ENCODE measurements around the gene IGFN1.
"Not testable (repeated sequence)": the region's sequence is repeated elsewhere in the genome, so short reads cannot be mapped to it uniquely, and the experiment has no call there.

IGFN1 gene

DNA sequence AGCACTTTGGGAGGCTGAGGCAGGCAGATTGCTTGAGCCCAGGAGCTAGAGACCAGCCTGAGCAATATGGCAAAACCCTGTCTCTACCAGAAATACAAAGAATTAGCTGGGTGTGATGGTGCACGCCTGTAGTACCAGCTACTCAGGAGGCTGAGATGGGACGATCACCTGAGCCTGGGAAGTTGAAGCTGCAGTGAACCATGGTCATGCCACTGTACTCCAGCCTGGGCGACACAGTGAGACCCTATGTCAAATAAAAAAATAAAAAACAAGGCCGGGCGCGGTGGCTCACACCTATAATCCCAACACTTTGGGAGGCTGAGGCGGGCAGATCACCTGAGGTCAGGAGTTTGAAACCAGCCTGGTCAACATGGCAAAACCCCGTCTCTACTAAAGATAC, 27.6 kb upstream of the IGFN1 start:
- not testable (repeated sequence) for FAIRE-seq; DNase-seq (ENCODE audit: insufficient read length, low spot score)

GRCh38 chr1:201163707-201164106, 26.9 kb upstream of the IGFN1 start:
- no peak for DNase-seq (ENCODE audit: insufficient read length, low spot score)
- no peak for FAIRE-seq

DNA sequence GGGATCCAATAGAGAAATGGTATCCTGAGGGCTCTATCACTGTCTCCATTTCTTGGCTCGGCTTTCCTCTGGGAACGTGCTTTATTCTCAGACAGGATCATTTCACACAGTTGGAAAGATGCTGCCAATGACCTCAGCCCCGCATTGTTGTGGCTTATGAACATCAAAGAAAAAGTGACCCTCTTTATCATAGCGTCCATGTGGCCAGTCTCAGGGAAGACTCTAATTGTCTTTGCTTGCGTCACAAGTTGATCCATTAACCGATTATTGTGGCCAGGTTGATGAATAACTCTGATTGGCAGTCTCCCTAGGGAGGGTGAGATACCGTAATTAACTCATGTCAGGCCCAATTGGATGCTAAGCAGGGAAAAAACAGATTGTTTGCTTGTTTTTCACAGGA, 26.0 kb upstream of the IGFN1 start:
- no peak for DNase-seq (ENCODE audit: insufficient read length, low spot score)
- no peak for FAIRE-seq

DNA sequence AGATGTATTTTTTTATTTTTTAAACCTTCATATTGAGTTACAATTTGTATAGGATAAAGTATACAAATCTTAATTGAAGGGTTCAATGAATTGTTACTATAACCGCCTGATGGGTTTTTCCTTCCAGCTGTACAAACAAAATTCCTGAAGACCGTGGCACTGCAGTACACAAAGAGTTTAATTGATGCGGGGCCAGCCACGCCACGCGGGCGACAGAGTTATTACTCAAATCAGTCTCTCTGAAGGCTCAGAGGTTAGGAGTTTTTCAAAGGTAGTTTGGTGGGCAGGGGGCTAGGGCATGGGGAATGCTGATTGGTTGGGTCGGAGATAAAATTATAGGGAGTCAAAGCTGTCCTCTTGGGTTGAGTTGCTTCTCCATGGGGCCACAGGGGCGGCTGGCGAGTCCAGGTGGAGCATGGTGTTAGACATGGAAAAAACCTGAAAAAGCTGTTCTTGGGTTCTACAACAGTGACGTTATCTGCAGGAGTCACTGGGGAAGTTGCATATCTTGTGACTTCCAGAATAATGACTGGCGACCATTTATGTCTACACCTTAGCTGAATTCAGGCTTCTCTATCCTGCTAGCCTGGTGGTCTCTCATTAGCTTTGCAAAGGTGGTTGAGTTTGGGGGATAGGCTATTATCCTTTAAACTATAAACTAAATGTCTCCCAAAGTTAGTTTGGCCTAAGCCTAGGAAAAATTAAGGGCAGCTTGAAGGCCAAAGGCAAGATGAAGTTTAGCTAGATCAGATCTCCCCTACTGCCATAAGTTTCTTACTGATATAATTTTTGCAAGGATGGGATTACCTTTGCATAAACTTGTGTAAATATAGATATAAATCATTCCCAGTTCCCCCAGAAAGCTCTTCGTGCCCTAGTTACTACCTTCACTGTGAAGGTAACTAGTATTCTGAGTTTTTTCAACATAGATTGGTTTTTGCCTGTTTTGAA, 23.3 kb upstream of the IGFN1 start:
- FAIRE-seq = no peak

DNA sequence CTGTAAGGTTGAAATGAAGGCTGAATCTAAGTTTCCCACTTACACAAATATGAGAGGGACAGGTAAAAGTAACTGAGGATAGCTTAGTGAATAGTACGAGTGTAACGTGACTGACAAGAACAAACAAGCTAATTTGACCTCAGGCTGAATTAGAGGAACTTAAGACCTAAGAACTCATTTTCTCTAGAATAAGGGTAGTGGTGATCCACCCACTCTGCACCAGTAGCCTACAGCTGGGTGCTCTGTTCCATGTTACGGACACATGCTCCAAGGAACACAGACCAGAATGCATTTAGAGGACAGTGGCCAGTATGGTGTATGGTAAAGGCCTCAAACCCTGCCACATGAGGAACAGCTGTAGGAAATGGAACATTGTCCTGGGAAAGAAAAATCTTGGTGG, 21.4 kb upstream of the IGFN1 start:
- DNase-seq (ENCODE audit: insufficient read length, low spot score) = no peak
- FAIRE-seq = no peak

More for the DNA sequence above, 23.3 kb upstream of the IGFN1 start:
- DNase-seq (ENCODE audit: insufficient read length, low spot score) = no peak

DNA sequence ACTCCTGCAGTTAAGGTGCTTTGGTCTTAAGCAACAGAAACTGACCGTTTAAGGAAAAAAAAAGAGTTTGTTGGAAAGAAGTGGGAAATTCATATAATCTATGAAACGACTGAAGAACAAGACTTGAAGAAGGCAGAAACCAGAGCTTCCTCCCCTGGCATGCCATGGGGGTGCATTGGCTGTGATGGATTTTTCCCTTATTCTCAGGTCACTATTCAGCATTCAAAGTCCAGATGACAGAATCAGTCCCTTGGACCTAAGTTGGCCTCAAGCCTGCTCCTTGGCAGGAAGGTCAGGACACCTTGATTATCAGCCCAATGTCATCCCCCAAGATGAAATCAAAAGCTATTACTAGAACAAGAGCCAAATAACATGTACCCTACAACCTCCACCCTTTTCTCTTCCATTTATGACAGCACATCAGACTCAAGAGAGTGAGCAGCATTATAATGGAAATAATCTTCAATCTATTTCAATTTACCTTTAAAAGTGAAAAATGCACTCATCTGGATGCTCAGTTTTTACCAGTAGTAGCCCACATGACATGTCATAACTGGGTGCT, 20.6 kb upstream of the IGFN1 start:
- no peak for DNase-seq (ENCODE audit: insufficient read length, low spot score)

GRCh38 chr1:201170533-201171062, 20.0 kb upstream of the IGFN1 start:
- FAIRE-seq (peak; percentile 97), DNase-seq (ENCODE audit: insufficient read length, low spot score) (peak; percentile 83)

More for the DNA sequence above, 20.6 kb upstream of the IGFN1 start:
- no peak for FAIRE-seq

DNA sequence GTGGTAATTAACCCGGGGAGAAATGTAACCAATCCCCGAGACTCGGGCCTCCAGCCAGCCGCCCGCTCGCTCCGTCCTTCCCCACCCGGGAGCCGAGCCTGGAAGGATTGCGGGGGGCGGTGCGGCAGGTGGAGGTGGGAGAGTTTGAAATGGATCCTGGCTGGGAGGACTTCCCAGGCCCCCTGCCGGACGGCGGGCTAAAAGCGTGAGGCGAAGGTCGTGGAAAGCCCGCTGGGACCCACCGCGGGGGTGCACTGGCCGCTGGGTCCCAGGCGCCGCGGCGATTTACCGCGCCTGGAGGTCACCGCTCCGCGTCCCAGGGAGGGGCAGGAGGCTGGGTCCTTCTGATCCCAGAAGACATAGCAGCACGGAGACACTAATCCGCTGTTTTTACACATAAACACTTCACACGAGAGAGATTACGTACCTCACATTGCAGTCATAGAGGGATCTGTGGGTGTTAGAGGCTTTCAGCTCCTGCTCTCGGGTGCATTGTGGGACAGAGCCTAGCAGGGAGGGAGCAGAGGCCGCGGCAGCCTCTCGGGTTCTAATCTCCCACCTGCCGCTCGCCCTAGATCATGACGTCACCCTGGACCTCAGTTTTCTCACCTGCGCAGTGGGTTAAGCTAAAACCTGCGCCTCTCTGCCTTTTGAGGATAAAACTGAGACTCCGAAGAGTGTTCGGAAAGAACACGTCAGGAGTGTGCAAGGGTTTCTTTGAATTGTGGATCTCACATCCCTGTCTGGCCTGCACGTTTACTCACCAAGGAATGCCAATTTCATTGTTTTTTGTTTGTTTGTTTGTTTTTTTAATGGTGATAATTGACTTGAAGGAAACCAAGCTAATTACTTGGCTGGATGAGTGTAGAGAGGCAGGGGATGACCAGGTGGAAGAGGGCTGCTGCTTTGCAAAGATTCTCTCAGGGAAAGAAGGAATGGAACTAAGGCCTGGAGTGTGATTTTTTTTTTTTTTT, 19.3 kb upstream of the IGFN1 start:
- FAIRE-seq = peak; percentile 65

DNA sequence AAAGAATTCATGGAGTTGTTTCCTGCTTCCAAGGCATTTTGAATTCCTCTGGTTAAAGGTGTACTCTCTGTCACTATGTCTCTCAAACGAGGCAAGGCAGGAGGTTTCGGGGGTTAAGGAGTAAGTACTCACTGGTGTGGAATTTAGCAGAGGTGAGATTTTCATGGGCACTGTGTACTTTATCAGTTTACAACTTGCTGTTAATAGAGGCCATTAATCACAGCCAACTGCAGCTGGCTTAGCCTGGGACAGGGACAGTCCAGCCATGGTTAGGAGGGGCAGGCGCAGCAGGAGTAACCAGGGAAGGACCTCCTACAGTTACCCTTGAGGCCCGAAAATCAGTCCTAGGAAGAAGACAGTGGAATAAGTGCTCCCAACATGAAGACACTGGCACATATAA, 18.3 kb upstream of the IGFN1 start:
- no peak for DNase-seq (ENCODE audit: insufficient read length, low spot score)

More for the DNA sequence above, 19.3 kb upstream of the IGFN1 start:
- peak; percentile 40 for DNase-seq (ENCODE audit: insufficient read length, low spot score)

DNA sequence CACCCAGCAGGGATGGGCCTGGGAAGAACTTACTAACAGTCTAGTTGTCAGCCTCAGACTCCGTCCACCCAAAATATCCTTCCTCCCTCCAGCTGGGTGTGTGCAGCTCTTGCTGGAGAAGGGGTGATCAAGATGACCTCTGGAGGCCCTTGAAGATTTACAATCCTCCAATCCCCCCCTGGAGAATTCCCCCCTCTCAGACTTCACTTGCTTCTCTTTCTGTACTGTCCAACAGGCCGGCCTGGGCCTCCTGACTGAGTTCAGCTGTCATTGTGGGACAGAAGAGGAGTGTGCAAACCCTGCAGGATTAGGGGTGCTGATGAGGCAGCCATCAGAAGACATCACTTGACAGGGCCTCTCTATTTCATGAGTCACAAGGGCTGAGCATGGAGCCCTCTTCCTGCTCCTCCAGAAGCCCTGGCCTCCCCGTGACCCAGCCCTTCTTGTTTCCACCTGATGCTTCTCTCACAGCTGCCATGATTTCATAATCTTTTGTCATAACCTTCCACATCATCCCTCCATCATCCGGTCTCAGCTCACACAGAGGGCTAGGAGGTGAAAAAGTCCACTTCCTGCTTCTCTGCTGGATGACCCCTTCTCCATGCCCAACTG, 17.5 kb upstream of the IGFN1 start:
- DNase-seq (ENCODE audit: insufficient read length, low spot score) = no peak
- no peak for FAIRE-seq

More for the DNA sequence above, 18.3 kb upstream of the IGFN1 start:
- FAIRE-seq = no peak

GRCh38 chr1:201173736-201174135, 16.9 kb upstream of the IGFN1 start:
- FAIRE-seq (no peak), DNase-seq (ENCODE audit: insufficient read length, low spot score) (no peak)

DNA sequence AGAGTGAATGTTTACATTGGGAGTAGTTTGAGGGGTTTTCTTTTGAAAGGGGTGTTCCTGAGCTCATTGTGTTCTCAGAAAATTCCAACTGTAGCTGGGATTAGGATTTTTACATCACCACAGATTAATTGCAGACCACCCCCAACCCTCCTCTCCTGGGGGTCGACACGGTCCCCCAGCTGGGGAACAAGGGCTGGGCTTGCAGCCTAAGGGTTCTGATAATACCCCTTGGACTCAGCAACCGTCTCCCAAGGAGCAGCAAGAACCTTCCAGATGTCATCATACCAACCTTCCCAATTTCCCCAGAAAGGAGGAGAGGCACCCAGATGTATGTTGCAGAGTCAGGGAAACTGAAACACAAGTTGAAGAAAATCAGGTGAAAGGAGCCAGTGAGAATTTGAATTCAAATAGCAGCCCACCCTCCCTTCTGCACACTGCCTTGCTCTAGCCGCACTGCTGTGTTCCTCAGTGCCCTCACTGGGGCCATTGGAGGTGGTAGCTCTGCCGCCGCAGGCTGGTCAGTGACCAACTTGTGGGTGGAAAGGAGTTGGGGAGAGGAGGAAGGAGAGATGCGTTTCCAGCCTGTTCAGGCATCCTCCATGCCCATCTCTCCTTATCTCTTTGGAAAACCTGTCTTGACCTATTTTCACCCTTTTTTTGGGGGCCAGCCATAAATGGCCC, 14.7 kb upstream of the IGFN1 start:
- DNase-seq (ENCODE audit: insufficient read length, low spot score) (no peak), FAIRE-seq (no peak)

- no peak for FAIRE-seq
- DNase-seq (ENCODE audit: insufficient read length, low spot score) = no peak
These were observed 13.7 kb upstream of the IGFN1 start for GRCh38 chr1:201176940-201177339.

DNA sequence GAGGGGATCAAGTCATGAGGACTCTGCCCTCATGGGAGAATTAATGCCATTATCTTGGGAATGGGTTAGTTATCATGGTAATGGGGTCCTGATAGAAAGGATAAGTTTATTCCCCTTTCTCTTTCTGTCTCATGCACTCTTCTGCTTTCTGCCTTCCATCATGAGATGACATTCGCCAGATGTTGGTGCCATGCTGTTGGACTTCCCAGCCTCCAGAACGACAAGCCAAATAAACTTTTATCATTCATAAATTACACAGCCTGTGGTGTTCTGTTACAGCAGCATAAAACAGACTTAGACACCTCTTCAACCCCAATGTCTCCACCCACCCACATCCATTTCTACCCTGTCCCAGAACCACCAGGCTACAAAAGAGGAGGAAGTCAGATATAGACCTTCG, 11.9 kb upstream of the IGFN1 start:
- no peak for FAIRE-seq

GRCh38 chr1:201180141-201180540, 10.5 kb upstream of the IGFN1 start:
- FAIRE-seq = no peak
- no peak for DNase-seq (ENCODE audit: insufficient read length, low spot score)

More for the DNA sequence above, 11.9 kb upstream of the IGFN1 start:
- DNase-seq (ENCODE audit: insufficient read length, low spot score) = no peak

GRCh38 chr1:201180901-201181300, 9.7 kb upstream of the IGFN1 start:
- DNase-seq (ENCODE audit: insufficient read length, low spot score) (no peak), FAIRE-seq (no peak)

DNA sequence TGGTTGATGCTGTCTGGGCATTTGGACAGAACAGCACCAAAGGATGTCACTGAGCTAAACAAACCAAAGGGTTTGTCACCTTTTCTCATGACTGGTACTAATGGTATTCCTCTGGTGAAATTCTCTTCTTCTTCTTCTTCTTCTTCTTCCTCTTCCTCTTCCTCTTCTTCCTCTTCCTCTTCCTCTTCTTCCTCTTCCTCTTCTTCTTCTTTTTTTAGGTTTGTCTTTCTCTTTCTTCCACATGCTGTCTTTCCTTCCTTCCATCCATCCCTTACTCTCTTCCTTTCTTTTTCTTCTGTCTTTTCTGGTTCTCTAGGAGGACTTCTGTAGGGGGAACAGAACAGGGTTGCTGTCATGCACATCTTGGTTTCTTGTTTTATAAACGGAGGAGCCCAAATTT, 9.3 kb upstream of the IGFN1 start:
- FAIRE-seq (no peak), DNase-seq (ENCODE audit: insufficient read length, low spot score) (no peak)

GRCh38 chr1:201181726-201182125, 8.9 kb upstream of the IGFN1 start:
- FAIRE-seq = no peak
- DNase-seq (ENCODE audit: insufficient read length, low spot score) = no peak

- no peak for FAIRE-seq
- no peak for DNase-seq (ENCODE audit: insufficient read length, low spot score)
These were observed 7.4 kb upstream of the IGFN1 start for GRCh38 chr1:201183209-201183608.

GRCh38 chr1:201183753-201184152, 6.9 kb upstream of the IGFN1 start:
- DNase-seq (ENCODE audit: insufficient read length, low spot score) (no peak), FAIRE-seq (no peak)

Data from GM19239 (cell line).